ENCODE results near the gene TSFM.
"Not testable (repeated sequence)": the region's sequence is repeated elsewhere in the genome, so short reads cannot be mapped to it uniquely, and the experiment has no call there.

TSFM gene

GRCh38 chr12:57811028-57811755, 28.6 kb downstream of the TSFM start:
- H3K4me3 ChIP-seq (ENCODE audit: low read length) = no peak overlapping the region
- H3K4me1 ChIP-seq (ENCODE audit: control insufficient read depth, insufficient read depth, low read length) = peaks cover 22% of the 10 kb centered on the region
- no peaks in the 10 kb centered on the region for H3K9me3 ChIP-seq (ENCODE audit: control insufficient read depth, low read length)
- peaks cover 73% of the 10 kb centered on the region for H3K36me3 ChIP-seq (ENCODE audit: control insufficient read depth, insufficient read depth, low read length, severe bottlenecking)
- H3K27me3 ChIP-seq (replicated peaks; ENCODE audit: control insufficient read depth, insufficient read depth, low read length) = no peaks in the 10 kb centered on the region
- H3K9ac ChIP-seq (ENCODE audit: low read length) = no peak overlapping the region
- DNase-seq (ENCODE audit: low read depth) = no peak

GRCh38 chr12:57813111-57813970, 30.8 kb downstream of the TSFM start:
- no peak overlapping the region for H3K4me3 ChIP-seq (ENCODE audit: low read length)

GRCh38 chr12:57813971-57814772, 31.6 kb downstream of the TSFM start:
- Histone ChIP-seq H3K27me3 (replicated peaks; ENCODE audit: control insufficient read depth, insufficient read depth, low read length) (no peaks in the 10 kb centered on the region), H3K36me3 (ENCODE audit: control insufficient read depth, insufficient read depth, low read length, severe bottlenecking) (peaks cover 44% of the 10 kb centered on the region)
- DNase-seq (ENCODE audit: low read depth) = no peak

More at GRCh38 chr12:57813111-57813970, 30.8 kb downstream of the TSFM start:
- H3K27me3 ChIP-seq (replicated peaks; ENCODE audit: control insufficient read depth, insufficient read depth, low read length) = no peaks in the 10 kb centered on the region
- no peak overlapping the region for H3K9ac ChIP-seq (ENCODE audit: low read length)
- H3K36me3 ChIP-seq (ENCODE audit: control insufficient read depth, insufficient read depth, low read length, severe bottlenecking) = peaks cover 52% of the 10 kb centered on the region
- no peak for DNase-seq (ENCODE audit: low read depth)
- no peaks in the 10 kb centered on the region for H3K9me3 ChIP-seq (ENCODE audit: control insufficient read depth, low read length)
- peaks cover 40% of the 10 kb centered on the region for H3K4me1 ChIP-seq (ENCODE audit: control insufficient read depth, insufficient read depth, low read length)

GRCh38 chr12:57815177-57816000, 32.8 kb downstream of the TSFM start:
- Histone ChIP-seq H3K4me3 (ENCODE audit: low read length) (no peak overlapping the region), H3K9me3 (ENCODE audit: control insufficient read depth, low read length) (no peaks in the 10 kb centered on the region), H3K36me3 (ENCODE audit: control insufficient read depth, insufficient read depth, low read length, severe bottlenecking) (peaks cover 42% of the 10 kb centered on the region), H3K9ac (ENCODE audit: low read length) (no peak overlapping the region), H3K27me3 (replicated peaks; ENCODE audit: control insufficient read depth, insufficient read depth, low read length) (no peaks in the 10 kb centered on the region), H3K4me1 (ENCODE audit: control insufficient read depth, insufficient read depth, low read length) (peaks cover 40% of the 10 kb centered on the region)
- DNase-seq (ENCODE audit: low read depth) = no peak

More at GRCh38 chr12:57813971-57814772, 31.6 kb downstream of the TSFM start:
- Histone ChIP-seq H3K4me1 (ENCODE audit: control insufficient read depth, insufficient read depth, low read length) (peaks cover 40% of the 10 kb centered on the region), H3K9ac (ENCODE audit: low read length) (no peak overlapping the region), H3K4me3 (ENCODE audit: low read length) (no peak overlapping the region), H3K9me3 (ENCODE audit: control insufficient read depth, low read length) (no peaks in the 10 kb centered on the region)

GRCh38 chr12:57816001-57816854, 33.6 kb downstream of the TSFM start:
- Histone ChIP-seq H3K4me3 (ENCODE audit: low read length) (no peak overlapping the region), H3K4me1 (ENCODE audit: control insufficient read depth, insufficient read depth, low read length) (peaks cover 40% of the 10 kb centered on the region)
- no peak for DNase-seq (ENCODE audit: low read depth)

GRCh38 chr12:57816855-57817151, 34.2 kb downstream of the TSFM start:
- H3K4me3 ChIP-seq (ENCODE audit: low read length) = no peak overlapping the region
- H3K9me3 ChIP-seq (ENCODE audit: control insufficient read depth, low read length) = no peaks in the 10 kb centered on the region
- H3K27me3 ChIP-seq (replicated peaks; ENCODE audit: control insufficient read depth, insufficient read depth, low read length) = no peaks in the 10 kb centered on the region
- no peak for DNase-seq (ENCODE audit: low read depth)
- no peak overlapping the region for H3K9ac ChIP-seq (ENCODE audit: low read length)
- peaks cover 41% of the 10 kb centered on the region for H3K36me3 ChIP-seq (ENCODE audit: control insufficient read depth, insufficient read depth, low read length, severe bottlenecking)
- H3K4me1 ChIP-seq (ENCODE audit: control insufficient read depth, insufficient read depth, low read length) = peaks cover 40% of the 10 kb centered on the region

More at GRCh38 chr12:57816001-57816854, 33.6 kb downstream of the TSFM start:
- H3K36me3 ChIP-seq (ENCODE audit: control insufficient read depth, insufficient read depth, low read length, severe bottlenecking) = peaks cover 41% of the 10 kb centered on the region
- H3K9me3 ChIP-seq (ENCODE audit: control insufficient read depth, low read length) = no peaks in the 10 kb centered on the region
- H3K9ac ChIP-seq (ENCODE audit: low read length) = no peak overlapping the region
- H3K27me3 ChIP-seq (replicated peaks; ENCODE audit: control insufficient read depth, insufficient read depth, low read length) = no peaks in the 10 kb centered on the region

GRCh38 chr12:57817261-57817989, 34.8 kb downstream of the TSFM start:
- Histone ChIP-seq H3K4me3 (ENCODE audit: low read length) (no peak overlapping the region), H3K9ac (ENCODE audit: low read length) (peak overlapping the region; percentile 48), H3K9me3 (ENCODE audit: control insufficient read depth, low read length) (no peaks in the 10 kb centered on the region), H3K4me1 (ENCODE audit: control insufficient read depth, insufficient read depth, low read length) (peaks cover 40% of the 10 kb centered on the region), H3K36me3 (ENCODE audit: control insufficient read depth, insufficient read depth, low read length, severe bottlenecking) (peaks cover 40% of the 10 kb centered on the region), H3K27me3 (replicated peaks; ENCODE audit: control insufficient read depth, insufficient read depth, low read length) (no peaks in the 10 kb centered on the region)
- DNase-seq (ENCODE audit: low read depth) = no peak

- Histone ChIP-seq H3K9ac (ENCODE audit: low read length) (peak overlapping the region; percentile 48), H3K36me3 (ENCODE audit: control insufficient read depth, insufficient read depth, low read length, severe bottlenecking) (peaks cover 40% of the 10 kb centered on the region), H3K4me1 (ENCODE audit: control insufficient read depth, insufficient read depth, low read length) (peaks cover 40% of the 10 kb centered on the region)
- DNase-seq (ENCODE audit: low read depth); H3K27me3 ChIP-seq (replicated peaks; ENCODE audit: control insufficient read depth, insufficient read depth, low read length); H3K4me3 ChIP-seq (ENCODE audit: low read length); H3K9me3 ChIP-seq (ENCODE audit: control insufficient read depth, low read length): not testable (repeated sequence)
These were observed 35.4 kb downstream of the TSFM start for GRCh38 chr12:57817990-57818331.

GRCh38 chr12:57820119-57820518, 37.5 kb downstream of the TSFM start:
- Histone ChIP-seq H3K4me1 (ENCODE audit: control insufficient read depth, insufficient read depth, low read length) (peaks cover 29% of the 10 kb centered on the region), H3K36me3 (ENCODE audit: control insufficient read depth, insufficient read depth, low read length, severe bottlenecking) (peaks cover 61% of the 10 kb centered on the region)
- H3K4me3 ChIP-seq (ENCODE audit: low read length); H3K9me3 ChIP-seq (ENCODE audit: control insufficient read depth, low read length); H3K27me3 ChIP-seq (replicated peaks; ENCODE audit: control insufficient read depth, insufficient read depth, low read length); H3K9ac ChIP-seq (ENCODE audit: low read length); DNase-seq (ENCODE audit: low read depth): not testable (repeated sequence)

Measured in adipocyte (in vitro differentiated cells).